ENCODE results near the gene MAP2K5.
A peak's percentile ranks its signal among the peaks of the same experiment; 100 is the strongest.

The MAP2K5 gene

DNA sequence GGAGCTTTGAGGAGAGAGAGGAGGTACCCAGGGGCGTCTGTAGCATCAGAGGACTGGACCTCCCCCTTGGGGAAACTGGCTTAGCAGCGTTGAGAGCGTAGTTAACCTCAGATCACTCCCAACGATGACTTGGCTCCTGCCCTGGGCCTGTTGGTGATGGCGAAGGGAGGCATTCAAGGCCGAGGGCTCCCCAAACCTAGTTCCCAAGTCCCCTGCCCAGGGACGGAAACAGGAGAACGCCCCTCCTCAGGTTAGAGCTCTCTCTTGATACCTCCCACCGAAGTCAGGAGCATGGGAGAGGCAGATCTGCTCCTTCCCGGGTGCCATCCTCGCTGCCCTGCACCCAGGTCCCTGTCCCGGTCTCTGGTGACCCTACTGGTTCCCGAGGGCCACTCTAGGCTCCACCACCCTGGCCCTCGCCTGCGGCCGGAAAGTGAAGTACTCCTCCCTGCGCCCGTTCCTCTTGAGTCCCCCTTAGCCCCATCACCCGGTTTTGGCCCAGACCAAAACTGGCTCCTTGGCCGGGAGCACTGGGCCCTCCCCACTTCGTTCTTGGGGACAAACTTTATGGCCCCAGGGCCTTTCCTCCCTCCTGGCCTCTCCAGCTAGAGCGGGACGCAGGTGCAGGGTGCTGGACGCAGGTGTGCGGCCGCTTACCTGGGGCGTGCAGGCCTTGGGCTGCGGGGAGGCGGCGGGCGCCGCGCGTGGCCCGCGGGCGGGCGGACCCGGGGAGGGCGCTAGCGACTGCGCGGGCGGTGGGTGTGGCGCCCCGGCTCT is 280.2 kb downstream of the MAP2K5 start:
- no peak for DNase-seq (ENCODE audit: low read depth)
- no peak overlapping the region for H3K4me3 ChIP-seq (ENCODE audit: low read length)
- TF ChIP-seq, protein P1, sequence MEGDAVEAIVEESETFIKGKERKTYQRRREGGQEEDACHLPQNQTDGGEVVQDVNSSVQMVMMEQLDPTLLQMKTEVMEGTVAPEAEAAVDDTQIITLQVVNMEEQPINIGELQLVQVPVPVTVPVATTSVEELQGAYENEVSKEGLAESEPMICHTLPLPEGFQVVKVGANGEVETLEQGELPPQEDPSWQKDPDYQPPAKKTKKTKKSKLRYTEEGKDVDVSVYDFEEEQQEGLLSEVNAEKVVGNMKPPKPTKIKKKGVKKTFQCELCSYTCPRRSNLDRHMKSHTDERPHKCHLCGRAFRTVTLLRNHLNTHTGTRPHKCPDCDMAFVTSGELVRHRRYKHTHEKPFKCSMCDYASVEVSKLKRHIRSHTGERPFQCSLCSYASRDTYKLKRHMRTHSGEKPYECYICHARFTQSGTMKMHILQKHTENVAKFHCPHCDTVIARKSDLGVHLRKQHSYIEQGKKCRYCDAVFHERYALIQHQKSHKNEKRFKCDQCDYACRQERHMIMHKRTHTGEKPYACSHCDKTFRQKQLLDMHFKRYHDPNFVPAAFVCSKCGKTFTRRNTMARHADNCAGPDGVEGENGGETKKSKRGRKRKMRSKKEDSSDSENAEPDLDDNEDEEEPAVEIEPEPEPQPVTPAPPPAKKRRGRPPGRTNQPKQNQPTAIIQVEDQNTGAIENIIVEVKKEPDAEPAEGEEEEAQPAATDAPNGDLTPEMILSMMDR (conservative IDR thresholded peaks at IDR 0.05; ENCODE audit: low read length): no peak

DNA sequence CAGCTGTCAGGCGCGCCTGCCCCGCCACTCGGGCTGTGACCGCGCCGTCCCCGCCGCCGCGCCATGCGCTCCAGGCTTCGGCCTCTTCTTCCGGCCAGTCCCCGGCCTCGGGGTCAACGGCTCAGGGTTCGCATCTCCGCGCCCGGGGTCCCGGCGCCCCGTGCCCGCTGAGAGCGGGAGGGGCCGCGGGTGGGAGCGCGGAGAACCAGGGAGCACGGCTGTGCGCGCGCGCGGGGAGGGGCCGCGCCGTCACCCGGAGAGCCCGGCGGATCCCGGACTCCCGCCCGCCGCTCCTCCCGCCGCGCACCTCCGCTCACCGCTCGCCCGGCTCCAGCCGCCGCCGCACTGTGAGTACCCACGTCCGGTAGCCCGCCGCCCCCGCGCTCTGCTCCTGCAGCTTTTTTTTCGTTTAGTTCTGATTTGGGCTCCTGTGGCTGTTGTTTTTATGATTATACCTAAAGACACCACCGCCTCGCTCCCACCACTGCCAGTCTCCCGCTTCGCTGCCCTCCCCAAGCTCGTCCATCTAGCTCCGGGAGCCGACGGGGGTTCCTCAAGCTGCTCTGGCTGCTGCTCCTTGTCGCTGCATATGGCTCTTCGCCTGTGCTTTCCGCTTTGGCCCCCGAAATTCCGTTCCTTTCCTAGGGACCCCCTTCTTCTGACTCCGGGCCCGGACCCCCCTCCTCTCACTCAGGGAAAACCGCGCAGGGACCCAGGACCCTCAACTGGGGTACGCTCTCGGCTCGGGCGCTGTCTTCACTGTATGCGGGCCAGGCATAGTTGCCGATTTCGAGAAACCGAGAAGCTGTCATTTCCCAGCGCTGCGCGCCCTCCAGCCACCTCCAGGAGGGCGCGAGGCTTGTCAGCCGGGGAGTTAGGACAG is 281.1 kb downstream of the MAP2K5 start:
- TF ChIP-seq, protein P1 (conservative IDR thresholded peaks at IDR 0.05; ENCODE audit: low read length): no peak
- no peak for DNase-seq (ENCODE audit: low read depth)
- no peak overlapping the region for H3K4me3 ChIP-seq (ENCODE audit: low read length)

- H3K4me3 ChIP-seq (ENCODE audit: low read length): no peak overlapping the region
- TF ChIP-seq, protein P1 (conservative IDR thresholded peaks at IDR 0.05; ENCODE audit: low read length): no peak
- DNase-seq (ENCODE audit: low read depth): no peak
These were observed 281.9 kb downstream of the MAP2K5 start for GRCh38 chr15:67824197-67824968.

- peak within 1 kb of the TSS; percentile 35 for H3K4me3 ChIP-seq (ENCODE audit: low read length)
- TF ChIP-seq, protein P1 (conservative IDR thresholded peaks at IDR 0.05; ENCODE audit: low read length): no peak
- peak; percentile 34 for DNase-seq (ENCODE audit: low read depth)
These were observed 282.7 kb downstream of the MAP2K5 start, which contains the start of gene SKOR1 for GRCh38 chr15:67824976-67825880. Gene SKOR1, plus strand, starts transcription at chr15:67825509. Its CDS starts 94 bp downstream, at chr15:67825603.

DNA sequence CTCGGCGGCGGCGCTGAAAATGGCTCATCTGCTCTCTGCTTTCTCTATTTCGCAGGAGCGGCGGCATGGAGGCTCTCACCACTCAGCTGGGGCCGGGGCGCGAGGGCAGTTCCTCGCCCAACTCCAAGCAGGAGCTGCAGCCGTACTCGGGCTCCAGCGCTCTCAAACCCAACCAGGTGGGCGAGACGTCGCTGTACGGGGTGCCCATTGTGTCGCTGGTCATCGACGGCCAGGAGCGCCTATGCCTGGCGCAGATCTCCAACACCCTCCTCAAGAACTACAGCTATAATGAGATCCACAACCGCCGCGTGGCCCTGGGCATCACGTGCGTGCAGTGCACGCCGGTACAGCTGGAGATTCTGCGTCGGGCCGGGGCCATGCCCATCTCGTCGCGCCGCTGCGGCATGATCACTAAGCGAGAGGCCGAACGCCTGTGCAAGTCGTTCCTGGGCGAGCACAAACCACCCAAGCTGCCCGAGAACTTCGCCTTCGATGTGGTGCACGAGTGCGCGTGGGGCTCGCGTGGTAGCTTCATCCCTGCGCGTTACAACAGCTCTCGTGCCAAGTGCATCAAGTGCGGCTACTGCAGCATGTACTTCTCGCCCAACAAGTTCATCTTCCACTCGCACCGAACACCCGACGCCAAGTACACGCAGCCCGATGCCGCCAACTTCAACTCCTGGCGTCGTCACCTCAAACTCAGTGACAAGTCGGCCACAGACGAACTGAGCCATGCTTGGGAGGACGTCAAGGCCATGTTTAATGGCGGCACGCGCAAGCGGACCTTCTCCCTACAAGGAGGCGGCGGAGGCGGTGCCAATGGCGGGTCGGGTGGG is 283.6 kb downstream of the MAP2K5 start:
- TF ChIP-seq, protein P1 (conservative IDR thresholded peaks at IDR 0.05; ENCODE audit: low read length): no peak
- no peak for DNase-seq (ENCODE audit: low read depth)
- H3K4me3 ChIP-seq (ENCODE audit: low read length): no peak overlapping the region

All from AG10803 (cell line).